Activated T-cell treated with anti-CD3 and anti-CD28 coated beads, Interleukin-2, amount 50 U/mL, for 24 hours (primary cell): ENCODE data around the gene CTNNA3.

ENCODE experiments used
- DNase-seq: peaks from one replicate; pipeline ENCODE4 v3.0.0-alpha.2; 2020
- H3K27ac Mint-ChIP-seq: 2 replicates; pipeline ENCODE4 v1.8.0; 2020; ENCODE audit warnings: mild to moderate bottlenecking, mixed read lengths
- H3K27me3 Mint-ChIP-seq: 2 replicates; pipeline ENCODE4 v1.8.0; 2020; ENCODE audit warnings: mixed read lengths
- H3K36me3 Mint-ChIP-seq: 2 replicates; pipeline ENCODE4 v1.8.0; 2020; ENCODE audit warnings: low read depth, mixed read lengths
- H3K4me1 Mint-ChIP-seq: 2 replicates; pipeline ENCODE4 v1.8.0; 2020; ENCODE audit warnings: low read depth, mixed read lengths
- H3K4me3 Mint-ChIP-seq: 2 replicates; pipeline ENCODE4 v1.8.0; 2020; ENCODE audit warnings: mild to moderate bottlenecking, moderate library complexity, mixed read lengths
- H3K9me3 Mint-ChIP-seq: 2 replicates; pipeline ENCODE4 v1.8.0; 2020; ENCODE audit warnings: mixed read lengths

CTNNA3 gene

DNA sequence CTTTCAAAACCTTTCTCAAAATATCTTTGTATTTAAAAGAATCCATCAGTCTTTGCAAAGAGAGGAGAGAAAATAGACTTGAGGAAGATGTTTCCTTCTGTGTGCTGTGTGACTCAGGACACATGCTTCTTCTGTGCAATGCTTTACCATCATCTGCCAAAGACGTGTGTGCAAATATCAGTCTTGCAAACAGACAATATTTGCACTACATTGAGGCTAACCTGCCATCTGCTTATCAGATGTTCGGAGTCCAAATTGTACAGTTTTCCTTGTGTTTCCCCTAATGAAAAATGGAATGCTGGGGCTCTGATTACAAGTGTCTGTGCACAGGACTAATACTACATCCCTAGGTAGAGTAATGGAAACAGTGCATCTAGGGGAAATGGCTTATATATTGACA lies 1123.3 kb downstream of the CTNNA3 start:
- H3K36me3 Mint-ChIP-seq, result no peaks in the 10 kb centered on the region
- no peaks in the 10 kb centered on the region for H3K4me1 Mint-ChIP-seq
- DNase-seq, result no peak
- H3K4me3 Mint-ChIP-seq, result no peak overlapping the region
- no peaks in the 10 kb centered on the region for H3K9me3 Mint-ChIP-seq
- no peaks in the 10 kb centered on the region for H3K27me3 Mint-ChIP-seq
- no peak overlapping the region for H3K27ac Mint-ChIP-seq

DNA sequence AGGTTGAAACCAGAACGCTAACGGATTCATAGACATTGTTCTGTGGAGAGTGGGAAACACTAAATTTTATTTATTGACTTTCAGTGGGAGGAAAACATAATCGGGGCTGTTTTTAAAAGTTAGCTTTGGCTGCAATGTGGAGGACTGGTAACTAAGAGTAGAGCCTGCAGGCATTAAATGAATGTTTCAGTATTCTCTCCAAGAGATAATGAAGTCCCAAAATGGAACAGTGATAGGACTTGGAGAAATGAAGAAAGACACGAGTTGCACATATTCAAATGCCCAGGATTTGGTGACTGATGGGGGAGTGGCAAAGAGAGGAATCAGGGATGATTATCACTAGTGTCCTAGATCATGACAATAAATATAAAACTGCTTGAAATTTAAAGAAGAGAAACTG lies 1130.0 kb downstream of the CTNNA3 start:
- Mint-ChIP-seq H3K27me3 (no peaks in the 10 kb centered on the region), H3K9me3 (peaks cover 7% of the 10 kb centered on the region), H3K36me3 (no peaks in the 10 kb centered on the region), H3K4me3 (no peak overlapping the region), H3K27ac (no peak overlapping the region), H3K4me1 (no peaks in the 10 kb centered on the region)
- DNase-seq, result no peak

DNA sequence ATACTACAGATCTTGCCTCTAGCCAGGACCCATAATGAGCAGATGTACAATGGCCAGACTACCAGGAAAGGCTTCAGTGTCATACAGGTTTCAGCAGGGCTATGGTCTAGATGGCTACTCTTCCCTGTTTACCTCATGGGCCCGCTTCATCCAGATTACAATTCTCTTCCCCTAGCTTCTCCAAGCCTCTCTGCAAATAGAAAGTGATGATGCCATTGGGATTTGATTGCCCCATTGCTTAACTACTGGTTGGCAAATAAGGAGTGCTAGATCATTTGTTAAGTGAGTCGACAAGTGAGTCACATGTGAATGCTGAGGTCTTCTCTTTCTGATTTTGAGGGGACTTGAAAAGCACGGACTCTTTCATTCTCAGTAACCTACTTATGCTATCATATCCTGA lies 1131.7 kb downstream of the CTNNA3 start:
- H3K36me3 Mint-ChIP-seq, result no peaks in the 10 kb centered on the region
- no peak overlapping the region for H3K27ac Mint-ChIP-seq
- H3K9me3 Mint-ChIP-seq, result peaks cover 7% of the 10 kb centered on the region
- H3K4me3 Mint-ChIP-seq, result no peak overlapping the region
- no peaks in the 10 kb centered on the region for H3K4me1 Mint-ChIP-seq
- no peak for DNase-seq
- no peaks in the 10 kb centered on the region for H3K27me3 Mint-ChIP-seq

- Mint-ChIP-seq H3K36me3 (no peaks in the 10 kb centered on the region), H3K27ac (no peak overlapping the region), H3K4me3 (no peak overlapping the region), H3K4me1 (no peaks in the 10 kb centered on the region), H3K9me3 (peaks cover 3% of the 10 kb centered on the region), H3K27me3 (no peaks in the 10 kb centered on the region)
- DNase-seq, result no peak
Observed at GRCh38 chr10:66555061-66555460, 1140.9 kb downstream of the CTNNA3 start.

GRCh38 chr10:66552331-66552730 lies 1143.7 kb downstream of the CTNNA3 start:
- Mint-ChIP-seq H3K4me1 (no peaks in the 10 kb centered on the region), H3K36me3 (no peaks in the 10 kb centered on the region)

DNA sequence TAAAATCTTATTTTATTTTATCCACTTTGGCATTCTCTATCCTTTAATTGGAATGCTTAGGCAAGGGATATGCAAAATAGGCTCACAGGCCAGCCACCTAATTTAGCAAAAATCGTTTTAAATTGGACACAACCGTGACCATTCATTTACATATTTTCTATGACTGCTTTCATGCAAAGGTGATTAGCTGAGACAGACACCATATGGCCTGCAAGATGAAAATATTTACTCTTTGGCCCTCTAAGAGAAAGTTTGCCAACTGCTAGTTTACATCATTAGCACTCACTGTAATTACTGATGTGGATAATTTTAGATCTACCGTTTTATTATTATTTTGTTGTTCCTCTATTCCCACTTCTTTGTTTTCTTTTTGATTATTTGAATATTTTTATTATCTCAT lies 1145.6 kb downstream of the CTNNA3 start:
- DNase-seq, result no peak
- no peaks in the 10 kb centered on the region for H3K27me3 Mint-ChIP-seq
- no peaks in the 10 kb centered on the region for H3K36me3 Mint-ChIP-seq
- H3K4me1 Mint-ChIP-seq, result no peaks in the 10 kb centered on the region
- H3K9me3 Mint-ChIP-seq, result peaks cover 10% of the 10 kb centered on the region
- H3K27ac Mint-ChIP-seq, result no peak overlapping the region
- H3K4me3 Mint-ChIP-seq, result no peak overlapping the region

More at GRCh38 chr10:66552331-66552730, 1143.7 kb downstream of the CTNNA3 start:
- H3K9me3 Mint-ChIP-seq, result peaks cover 2% of the 10 kb centered on the region
- H3K4me3 Mint-ChIP-seq, result no peak overlapping the region
- H3K27me3 Mint-ChIP-seq, result no peaks in the 10 kb centered on the region
- no peak overlapping the region for H3K27ac Mint-ChIP-seq
- DNase-seq, result no peak

DNA sequence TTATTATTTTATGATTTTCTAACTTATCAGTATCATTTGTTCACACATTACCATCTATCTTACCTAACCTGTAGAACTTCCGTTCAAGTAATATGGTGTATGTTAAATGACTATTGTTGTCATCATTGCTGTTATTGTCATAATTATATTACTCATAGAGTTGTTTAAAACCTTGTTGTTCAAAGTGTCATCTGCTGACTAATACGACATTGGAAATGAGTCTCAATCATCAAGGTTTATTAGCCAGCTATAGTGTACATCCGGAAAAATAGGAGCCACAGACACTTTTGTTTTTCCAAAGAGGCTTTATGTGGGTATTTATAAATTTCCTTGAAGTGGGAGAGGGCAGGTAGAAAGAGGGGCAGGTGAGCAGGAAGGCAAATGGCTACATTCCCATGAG lies 1157.1 kb downstream of the CTNNA3 start:
- no peaks in the 10 kb centered on the region for H3K27me3 Mint-ChIP-seq

GRCh38 chr10:66538371-66538770 lies 1157.6 kb downstream of the CTNNA3 start:
- Mint-ChIP-seq H3K9me3 (peaks cover 9% of the 10 kb centered on the region), H3K4me1 (no peaks in the 10 kb centered on the region), H3K36me3 (no peaks in the 10 kb centered on the region), H3K4me3 (no peak overlapping the region), H3K27ac (no peak overlapping the region), H3K27me3 (no peaks in the 10 kb centered on the region)
- no peak for DNase-seq

More for the DNA sequence above, 1157.1 kb downstream of the CTNNA3 start:
- Mint-ChIP-seq H3K9me3 (peaks cover 9% of the 10 kb centered on the region), H3K4me1 (no peaks in the 10 kb centered on the region), H3K4me3 (no peak overlapping the region), H3K27ac (no peak overlapping the region), H3K36me3 (no peaks in the 10 kb centered on the region)
- no peak for DNase-seq

DNA sequence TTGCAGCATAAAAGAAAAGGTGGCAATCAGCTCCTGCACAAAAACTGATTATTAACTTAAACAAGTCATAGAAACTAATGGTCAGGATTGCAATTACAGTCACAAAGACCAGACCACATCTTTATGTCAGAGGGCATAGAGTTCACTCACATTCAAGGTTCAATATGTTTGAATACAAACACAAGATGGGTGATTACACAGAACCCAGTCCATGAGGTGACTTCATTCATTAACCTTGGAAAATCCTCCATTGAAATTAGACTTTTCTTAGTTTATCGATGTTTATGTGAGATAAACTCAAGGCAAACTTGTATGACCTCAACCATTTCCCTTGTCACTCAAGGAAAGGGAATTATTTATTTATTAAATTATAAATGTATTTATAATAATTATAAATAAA lies 1158.8 kb downstream of the CTNNA3 start:
- Mint-ChIP-seq H3K4me3 (no peak overlapping the region), H3K4me1 (no peaks in the 10 kb centered on the region), H3K9me3 (peaks cover 9% of the 10 kb centered on the region), H3K36me3 (no peaks in the 10 kb centered on the region), H3K27ac (no peak overlapping the region), H3K27me3 (no peaks in the 10 kb centered on the region)
- DNase-seq, result no peak

DNA sequence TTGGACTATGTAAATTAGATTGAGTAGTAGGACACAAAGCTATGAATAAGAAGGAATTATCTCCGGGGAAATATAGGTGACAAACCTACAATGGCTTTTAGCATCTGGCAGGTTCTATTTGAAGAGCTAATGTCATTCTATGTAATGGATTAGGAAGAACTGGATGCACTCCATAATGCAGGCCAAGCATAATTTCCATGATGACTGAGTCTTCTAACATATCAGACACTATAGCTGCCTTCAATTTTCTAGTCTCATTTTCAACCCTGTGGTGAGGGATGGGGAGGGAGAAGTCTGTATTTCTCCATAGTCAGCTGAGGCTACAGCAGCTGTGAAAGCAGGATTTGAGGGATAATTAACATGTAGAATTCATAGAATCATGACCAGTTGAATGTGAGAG lies 1160.6 kb downstream of the CTNNA3 start:
- Mint-ChIP-seq H3K36me3 (no peaks in the 10 kb centered on the region), H3K4me3 (no peak overlapping the region), H3K27ac (no peak overlapping the region), H3K4me1 (no peaks in the 10 kb centered on the region), H3K9me3 (peaks cover 9% of the 10 kb centered on the region), H3K27me3 (no peaks in the 10 kb centered on the region)
- no peak for DNase-seq

GRCh38 chr10:66534866-66535265 lies 1161.1 kb downstream of the CTNNA3 start:
- no peak overlapping the region for H3K4me3 Mint-ChIP-seq
- DNase-seq, result no peak
- H3K27ac Mint-ChIP-seq, result no peak overlapping the region
- H3K27me3 Mint-ChIP-seq, result no peaks in the 10 kb centered on the region
- no peaks in the 10 kb centered on the region for H3K36me3 Mint-ChIP-seq
- H3K4me1 Mint-ChIP-seq, result no peaks in the 10 kb centered on the region
- peaks cover 10% of the 10 kb centered on the region for H3K9me3 Mint-ChIP-seq

DNA sequence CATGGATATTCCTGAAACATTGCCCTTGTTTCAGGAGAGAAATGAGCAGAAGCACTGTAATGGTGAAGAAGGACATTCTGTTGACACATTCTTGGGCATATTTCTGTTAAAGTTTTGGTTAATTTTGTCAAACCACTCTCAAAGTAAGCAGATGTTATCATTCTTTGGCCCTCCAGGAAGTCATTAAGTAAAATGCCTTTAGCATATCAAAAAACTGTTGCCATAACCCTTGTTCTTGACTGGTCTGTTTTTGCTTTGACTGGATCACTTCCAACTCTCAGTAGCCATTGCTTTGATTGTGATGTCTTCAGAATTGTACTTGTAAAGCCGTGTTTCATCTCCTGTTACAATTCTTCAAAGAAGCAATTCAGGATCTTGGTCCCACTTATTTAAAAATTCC lies 1174.5 kb downstream of the CTNNA3 start:
- no peak overlapping the region for H3K27ac Mint-ChIP-seq
- no peak for DNase-seq

GRCh38 chr10:66519616-66520015 lies 1176.4 kb downstream of the CTNNA3 start:
- DNase-seq, result no peak
- Mint-ChIP-seq H3K9me3 (peaks cover 9% of the 10 kb centered on the region), H3K27me3 (no peaks in the 10 kb centered on the region), H3K4me1 (no peaks in the 10 kb centered on the region), H3K27ac (no peak overlapping the region), H3K4me3 (no peak overlapping the region), H3K36me3 (no peaks in the 10 kb centered on the region)

More for the DNA sequence above, 1174.5 kb downstream of the CTNNA3 start:
- peaks cover 6% of the 10 kb centered on the region for H3K9me3 Mint-ChIP-seq
- no peaks in the 10 kb centered on the region for H3K36me3 Mint-ChIP-seq
- no peaks in the 10 kb centered on the region for H3K4me1 Mint-ChIP-seq
- H3K27me3 Mint-ChIP-seq, result no peaks in the 10 kb centered on the region
- no peak overlapping the region for H3K4me3 Mint-ChIP-seq

DNA sequence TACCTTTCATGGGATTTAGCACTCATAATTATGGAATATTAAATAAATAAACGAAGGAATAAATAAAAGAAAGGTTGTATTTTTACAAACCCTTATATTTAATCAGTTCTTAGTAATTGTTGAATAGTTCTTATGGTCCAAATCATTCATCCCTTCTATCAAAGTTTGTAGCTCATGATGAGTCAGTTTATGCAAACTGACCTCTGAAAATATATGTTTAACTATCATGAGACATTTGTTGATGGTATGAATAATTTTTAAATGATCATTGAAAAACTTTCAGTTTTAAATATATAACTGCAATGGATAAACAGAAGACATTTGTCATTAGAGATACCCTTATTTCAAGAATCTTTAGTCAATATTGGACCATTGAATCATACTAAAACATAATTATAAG lies 1181.3 kb downstream of the CTNNA3 start:
- DNase-seq, result no peak
- peaks cover 6% of the 10 kb centered on the region for H3K9me3 Mint-ChIP-seq
- no peak overlapping the region for H3K27ac Mint-ChIP-seq
- no peaks in the 10 kb centered on the region for H3K36me3 Mint-ChIP-seq
- no peaks in the 10 kb centered on the region for H3K27me3 Mint-ChIP-seq
- no peaks in the 10 kb centered on the region for H3K4me1 Mint-ChIP-seq
- H3K4me3 Mint-ChIP-seq, result no peak overlapping the region

DNA sequence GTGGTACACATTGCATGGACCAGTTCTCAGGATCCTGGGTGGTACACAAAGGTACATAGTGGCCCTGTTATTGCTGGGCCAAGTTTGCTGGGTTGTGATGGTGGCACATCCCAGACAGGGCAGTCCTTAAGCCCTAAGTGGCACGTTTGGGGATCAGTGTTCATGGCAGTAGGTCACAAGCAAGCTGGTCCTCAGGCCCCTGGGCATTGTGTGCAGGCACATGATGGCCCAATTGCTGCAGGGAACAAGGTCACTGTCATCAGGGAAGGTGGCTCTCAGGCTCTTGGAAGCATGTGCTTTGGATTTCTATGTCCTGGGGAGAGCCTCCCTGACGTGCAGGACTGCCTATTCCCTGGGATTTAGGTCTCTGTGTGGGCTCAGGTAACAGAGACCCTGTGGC lies 1182.5 kb downstream of the CTNNA3 start:
- no peak overlapping the region for H3K27ac Mint-ChIP-seq
- H3K27me3 Mint-ChIP-seq, result no peaks in the 10 kb centered on the region
- no peak for DNase-seq
- H3K9me3 Mint-ChIP-seq, result peaks cover 6% of the 10 kb centered on the region
- H3K4me3 Mint-ChIP-seq, result no peak overlapping the region
- H3K4me1 Mint-ChIP-seq, result no peaks in the 10 kb centered on the region
- H3K36me3 Mint-ChIP-seq, result no peaks in the 10 kb centered on the region

DNA sequence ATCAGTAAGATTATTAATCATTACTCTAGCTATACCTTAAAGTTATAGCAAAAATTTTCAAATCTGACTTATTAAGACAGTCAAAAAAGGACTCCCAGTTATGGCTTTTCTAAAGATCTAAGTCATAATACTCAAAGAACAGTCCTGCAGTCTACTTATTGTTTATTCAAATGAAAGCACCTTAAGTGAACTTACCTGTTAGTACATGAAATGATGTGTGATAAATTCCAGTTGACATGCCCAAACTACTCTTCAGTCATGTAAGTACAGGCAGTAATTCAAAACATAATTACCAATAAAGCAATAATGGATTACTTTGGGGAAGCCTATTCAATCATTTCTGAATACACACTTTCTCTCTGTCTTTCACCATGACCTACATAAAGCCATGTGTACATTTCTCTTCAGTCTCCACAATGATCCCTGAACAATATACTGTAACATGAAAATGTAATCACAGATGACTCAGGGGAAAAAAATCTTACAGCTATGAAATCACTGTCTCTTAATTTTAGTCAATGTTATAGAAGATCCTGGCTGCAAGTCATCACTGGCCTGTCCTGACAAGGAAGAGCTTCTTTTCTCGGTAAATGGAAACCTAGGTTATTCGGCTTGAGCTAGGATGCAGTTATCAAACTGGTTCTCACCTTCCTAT lies 1190.9 kb downstream of the CTNNA3 start:
- Mint-ChIP-seq H3K4me1 (no peaks in the 10 kb centered on the region), H3K36me3 (no peaks in the 10 kb centered on the region), H3K4me3 (no peak overlapping the region), H3K9me3 (peaks cover 9% of the 10 kb centered on the region), H3K27ac (no peak overlapping the region), H3K27me3 (no peaks in the 10 kb centered on the region)
- DNase-seq, result no peak
